Right ventricle myocardium superior (tissue), 1 donor: ENCODE results near the gene TENM4. TPM values are rescaled to one million over a fixed set of nuclear protein-coding genes. Genes with fewer than 3 reads are reported as not detected.
"Not testable (repeated sequence)": the region's sequence is repeated elsewhere in the genome, so short reads cannot be mapped to it uniquely, and the experiment has no call there.

Source experiments
- ATAC-seq: fragments of 200-7000 bp; cut with Tn5 transposase; one replicate; pipeline ENCODE4 v1.9.1; 2020; ENCODE audit warnings: mild to moderate bottlenecking; ENCODE audit not compliant: poor library complexity
- DNase-seq: peaks from one replicate; pipeline ENCODE4 v3.0.0-alpha.2; 2020
- intact Hi-C: fragments of 100-400 bp; cut with DNase I; formaldehyde crosslinking; loops from one replicate; pipeline ENCODE4 v1.11.2; 2022
- total RNA-seq: library from RNA; stranded (reverse); fragmentation: NEBNext Ultra II Directional; extraction: Animal tissue kit (Norgen Biotek cat#: 25700); gene quantifications from one replicate; pipeline ENCODE4 v1.2.1, GENCODE V29; 2021
- donor health status: DM: no; HTN: yes; CAD: no; lungs with severe emphysema.

Gene TENM4
- total RNA-seq, 1 donor from 2014 or later, result 0.81 TPM

DNA sequence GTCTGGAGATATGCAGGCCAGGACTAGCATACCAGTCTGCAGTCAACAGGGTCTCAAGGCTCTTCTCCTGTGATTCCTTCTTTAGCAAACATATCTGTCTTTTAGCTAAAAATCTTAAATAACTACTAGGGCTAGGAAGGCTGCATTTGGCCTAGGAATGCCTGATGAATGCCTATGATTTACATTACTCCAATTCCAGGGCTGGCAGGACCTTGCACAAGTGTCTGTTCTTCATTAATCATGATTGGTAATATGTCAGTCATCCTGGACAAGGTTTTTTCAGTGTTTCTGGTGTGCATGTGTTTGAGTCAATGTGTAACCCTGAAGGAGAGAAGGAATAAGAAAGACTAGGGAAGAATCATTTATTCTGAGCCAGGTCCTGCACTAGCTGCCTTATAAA is 585.7 kb downstream of the TENM4 start:
- DNase-seq, result no peak
- ATAC-seq, result no peak
- intact Hi-C loops, result no loop called here

GRCh38 chr11:78853521-78853920 is 587.3 kb downstream of the TENM4 start:
- intact Hi-C loops, result no loop called here
- DNase-seq (no peak), ATAC-seq (no peak)

DNA sequence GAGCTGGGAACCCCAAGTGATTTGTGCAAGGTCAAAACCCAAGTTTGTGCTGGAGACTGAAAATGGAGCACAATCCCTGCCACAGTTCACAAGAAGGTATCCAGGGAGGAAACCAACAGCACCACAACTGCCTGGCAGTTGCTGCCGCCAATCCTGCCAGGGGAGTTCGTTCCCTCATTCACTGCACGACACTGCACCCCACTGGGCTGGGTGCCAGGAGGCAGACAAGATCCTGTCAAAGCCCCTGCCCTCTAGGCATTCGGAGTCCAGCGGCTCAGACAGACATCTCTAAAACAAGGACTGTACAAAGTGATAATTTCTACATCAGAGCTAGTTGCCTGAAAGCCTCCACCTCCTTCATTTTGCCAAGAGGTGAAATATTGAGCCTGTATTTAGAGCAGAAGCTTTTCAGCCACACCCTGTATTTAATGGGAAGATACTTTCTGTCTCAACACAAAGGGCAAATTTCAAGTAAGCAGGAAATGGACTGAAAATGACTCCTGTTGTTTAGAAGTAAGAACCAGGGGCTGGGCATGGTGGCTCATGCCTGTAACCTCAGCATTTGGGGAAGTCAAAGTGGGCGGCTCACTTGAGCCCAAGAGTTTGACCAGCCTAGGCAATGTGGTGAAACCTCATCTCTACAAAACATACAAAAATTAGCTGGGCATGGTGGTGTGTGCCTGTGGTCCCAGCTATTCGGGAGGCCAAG is 588.8 kb downstream of the TENM4 start:
- no peak for ATAC-seq
- no peak for DNase-seq

DNA sequence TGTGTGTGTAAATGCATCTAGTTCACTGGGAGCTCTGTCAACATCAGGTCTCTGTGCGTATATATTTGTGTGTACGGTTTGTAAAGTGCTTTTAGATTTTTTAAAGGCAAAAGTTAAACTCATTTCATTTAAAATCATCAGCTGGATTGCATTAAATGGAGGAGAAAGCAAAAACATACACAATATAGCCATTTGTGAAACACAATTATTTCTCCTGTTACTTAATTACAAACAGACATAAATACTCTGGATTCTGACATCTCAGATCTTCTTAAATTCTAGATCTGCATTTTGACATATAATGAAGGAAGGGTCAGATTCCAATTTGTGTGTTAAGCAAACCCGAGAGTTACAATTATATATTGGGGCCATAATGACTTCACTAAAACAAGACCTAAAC is 590.8 kb downstream of the TENM4 start:
- intact Hi-C loops, result no loop called here
- no peak for ATAC-seq
- no peak for DNase-seq

More for the DNA sequence above, 588.8 kb downstream of the TENM4 start:
- intact Hi-C loops, result no loop called here

GRCh38 chr11:78846269-78846668 is 594.6 kb downstream of the TENM4 start:
- no peak for ATAC-seq
- intact Hi-C loops, result no loop called here
- no peak for DNase-seq

GRCh38 chr11:78845496-78845895 is 595.3 kb downstream of the TENM4 start:
- DNase-seq (no peak), ATAC-seq (no peak)
- intact Hi-C loops, result no loop called here

DNA sequence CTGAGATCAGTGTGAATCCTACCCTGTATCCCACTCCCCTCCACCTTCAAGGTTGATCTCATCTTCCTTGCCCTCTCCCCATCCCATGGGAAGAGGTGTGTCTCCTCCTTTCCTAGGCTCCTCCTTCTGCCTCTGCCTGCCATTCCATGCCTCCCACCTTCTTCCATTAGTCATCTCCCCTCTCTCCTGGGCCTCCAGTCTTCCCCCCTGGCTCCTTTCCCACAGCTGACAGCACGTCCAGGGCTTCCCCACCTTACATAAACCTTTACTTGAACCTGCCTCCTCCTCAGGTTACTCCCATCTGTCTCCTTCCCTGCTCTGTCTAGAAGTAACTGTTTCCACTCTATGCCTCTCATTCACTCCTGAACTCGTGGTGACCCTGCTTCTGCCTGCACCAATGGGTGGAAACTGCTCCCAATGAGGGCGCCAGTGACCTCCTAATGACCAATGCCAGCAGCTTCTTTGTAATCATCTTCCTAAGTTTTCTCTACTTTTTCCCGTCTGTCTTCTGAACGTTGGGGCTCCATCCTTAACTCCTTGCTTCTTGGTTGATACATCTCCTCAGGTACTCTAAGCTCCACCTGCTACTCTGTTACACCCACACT is 599.3 kb downstream of the TENM4 start:
- intact Hi-C loops, result no loop called here
- no peak for DNase-seq
- ATAC-seq, result no peak

DNA sequence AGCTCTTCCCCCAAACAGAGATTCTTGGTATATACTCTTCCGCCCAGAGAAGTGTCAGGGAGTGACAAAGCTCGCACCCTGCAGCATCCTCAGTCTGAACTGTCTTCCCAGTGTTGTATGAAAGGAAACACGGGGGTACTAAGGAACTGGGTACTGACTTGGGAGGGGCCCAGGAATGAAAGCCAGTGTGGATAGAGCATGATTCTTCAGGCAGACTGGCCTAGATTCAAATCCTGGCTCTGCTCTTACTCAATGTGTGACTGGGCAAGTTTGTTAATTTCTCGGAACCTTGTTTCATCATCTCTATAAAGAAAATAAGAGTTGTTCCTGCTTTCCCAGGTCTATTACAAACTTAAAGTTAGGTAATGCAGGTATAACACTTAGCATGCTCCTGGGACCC is 600.2 kb downstream of the TENM4 start:
- no peak for DNase-seq
- intact Hi-C loops, result no loop called here
- peak; percentile 81 for ATAC-seq

- intact Hi-C loops, result no loop called here
- ATAC-seq (peak; percentile 74), DNase-seq (no peak)
These were observed 600.6 kb downstream of the TENM4 start for GRCh38 chr11:78840200-78840599.

DNA sequence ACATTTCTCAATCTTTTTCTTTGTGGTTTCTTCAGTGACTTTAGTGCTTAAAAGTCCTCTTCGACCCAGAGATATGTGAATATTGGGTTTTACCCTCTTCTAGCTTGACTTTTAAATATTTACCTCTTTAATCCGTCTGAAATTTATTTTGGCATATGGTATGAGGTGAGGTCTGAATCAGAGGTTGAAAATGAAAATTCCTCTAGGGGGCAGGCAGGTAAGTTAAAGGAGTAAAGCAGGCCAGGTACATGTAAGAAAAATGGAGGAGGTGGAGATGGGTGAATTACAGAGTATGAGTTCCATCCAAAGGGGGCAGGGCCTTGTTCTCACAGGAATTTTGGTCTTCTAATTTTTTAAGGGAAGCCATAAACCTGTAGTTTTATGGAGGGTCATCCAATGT is 602.4 kb downstream of the TENM4 start:
- ATAC-seq, result no peak
- intact Hi-C loops, result no loop called here
- no peak for DNase-seq

DNA sequence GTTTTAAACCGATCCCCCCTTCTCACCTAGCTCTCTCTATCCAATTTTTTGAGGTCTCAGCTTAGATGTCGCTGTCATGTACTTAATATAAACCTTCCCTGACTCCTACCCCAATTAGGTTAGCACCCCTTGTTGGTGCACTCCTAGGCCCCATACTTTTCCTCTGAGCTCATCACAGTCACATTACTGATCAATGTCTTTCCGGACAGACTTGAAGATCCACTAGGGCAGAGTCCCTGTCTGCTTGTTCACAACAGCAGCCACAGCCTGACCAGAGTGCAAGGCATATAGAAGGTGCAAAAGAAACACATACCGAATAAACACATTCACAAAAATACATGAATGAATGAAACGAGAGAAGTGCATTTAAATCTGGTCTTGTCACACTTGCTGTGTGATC is 605.2 kb downstream of the TENM4 start:
- ATAC-seq, result no peak
- no peak for DNase-seq
- intact Hi-C loops, result no loop called here

DNA sequence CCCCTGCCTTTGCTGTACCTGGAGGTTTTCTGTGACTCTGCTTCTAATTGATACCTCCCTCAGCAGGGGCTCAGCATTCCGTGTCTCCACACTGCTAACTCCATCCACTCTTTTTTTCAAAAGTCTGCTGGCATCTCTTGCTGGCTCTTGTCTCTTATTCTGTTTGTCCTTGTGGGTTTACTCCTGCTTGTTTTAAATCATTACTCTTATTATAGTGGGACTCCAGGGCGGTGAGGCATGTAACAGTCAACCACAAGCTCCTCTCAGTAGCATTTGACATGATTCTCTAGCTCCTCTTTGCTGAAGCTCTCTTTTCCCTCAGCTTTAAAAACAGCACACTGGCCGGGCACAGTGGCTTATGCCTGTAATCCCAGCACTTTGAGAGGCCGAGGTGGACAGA is 605.9 kb downstream of the TENM4 start:
- intact Hi-C loops, result no loop called here
- DNase-seq (no peak), ATAC-seq (no peak)

DNA sequence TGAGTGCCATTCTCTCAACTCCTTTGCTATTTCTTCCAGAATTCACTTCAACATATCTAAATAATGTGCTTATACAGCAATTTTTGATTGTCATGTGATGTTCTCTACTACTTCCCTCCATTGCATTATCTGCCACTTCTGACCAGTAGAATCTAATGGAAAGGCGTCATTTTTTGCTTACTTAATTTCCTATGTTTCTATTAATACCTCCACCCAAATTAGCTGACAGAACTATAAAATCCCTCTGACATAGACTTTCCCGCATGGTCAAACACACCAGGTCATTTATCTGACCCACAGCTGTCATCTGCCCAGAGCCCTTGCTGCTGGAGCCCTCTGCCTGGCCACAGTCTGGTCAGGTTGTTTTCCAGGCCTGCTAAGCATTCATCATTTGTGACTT is 607.6 kb downstream of the TENM4 start:
- ATAC-seq, result peak; percentile 48
- intact Hi-C loops, result no loop called here
- DNase-seq, result no peak

DNA sequence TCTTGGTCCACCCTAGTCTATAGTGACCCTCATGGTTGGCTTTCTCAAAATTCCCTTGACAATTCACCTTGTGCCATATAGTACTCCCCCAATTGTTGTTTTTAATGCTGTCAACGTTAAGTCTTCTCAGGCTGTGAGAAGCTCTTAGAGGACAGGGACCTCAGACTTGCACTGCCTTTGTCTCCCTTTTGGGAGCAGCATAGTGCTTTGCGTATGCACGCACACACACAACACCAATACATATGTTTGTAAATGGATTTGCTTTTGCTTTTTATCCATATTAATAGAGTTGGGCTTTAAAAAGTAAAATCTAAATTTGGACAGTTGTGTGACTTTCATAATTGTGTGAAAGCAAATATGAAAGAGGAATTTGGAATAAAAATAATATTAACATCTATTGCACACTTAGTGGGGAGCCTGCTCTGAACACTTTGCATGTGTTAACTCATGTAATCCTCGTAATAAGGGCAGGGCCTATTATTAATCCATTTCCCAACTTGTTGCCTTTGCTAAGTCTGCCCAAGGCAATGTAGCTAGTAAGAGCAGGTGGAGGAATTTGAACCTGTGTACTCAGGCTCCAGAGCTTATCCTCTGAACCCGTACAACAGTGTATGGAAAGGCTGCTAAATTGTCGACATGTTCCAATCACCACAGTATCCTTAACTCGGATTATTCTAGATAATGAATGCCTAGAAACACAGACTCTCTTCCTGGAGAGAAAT is 608.4 kb downstream of the TENM4 start:
- intact Hi-C loops, result no loop called here
- DNase-seq (no peak), ATAC-seq (no peak)

- intact Hi-C loops, result no loop called here
- DNase-seq (no peak), ATAC-seq (no peak)
These were observed 609.3 kb downstream of the TENM4 start for GRCh38 chr11:78831571-78831970.

- intact Hi-C loops, result no loop called here
- ATAC-seq (no peak), DNase-seq (no peak)
These were observed 610.5 kb downstream of the TENM4 start for GRCh38 chr11:78830277-78830819.

DNA sequence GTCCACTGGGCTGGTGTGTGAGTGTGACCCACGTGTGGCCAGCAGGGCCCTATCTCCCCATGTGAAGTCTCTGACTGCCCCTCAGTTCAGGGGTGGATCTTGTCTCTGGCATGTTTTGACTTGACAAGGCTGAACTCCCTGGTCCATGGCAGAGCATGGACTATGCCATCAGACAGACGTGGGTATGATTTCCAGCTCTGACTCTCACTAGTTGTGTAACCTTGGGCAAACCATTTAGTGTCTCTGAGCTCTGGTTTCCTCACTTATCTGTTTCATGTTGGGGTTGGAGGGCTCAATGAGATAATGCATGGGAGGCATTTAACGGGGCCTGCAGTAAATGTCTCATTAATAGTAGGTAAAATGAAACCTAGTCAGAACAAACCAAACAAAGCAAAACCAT is 611.7 kb downstream of the TENM4 start:
- intact Hi-C loops, result no loop called here
- no peak for ATAC-seq
- no peak for DNase-seq

GRCh38 chr11:78828676-78829075 is 612.2 kb downstream of the TENM4 start:
- ATAC-seq, result peak; percentile 53
- DNase-seq, result no peak
- intact Hi-C loops, result no loop called here

DNA sequence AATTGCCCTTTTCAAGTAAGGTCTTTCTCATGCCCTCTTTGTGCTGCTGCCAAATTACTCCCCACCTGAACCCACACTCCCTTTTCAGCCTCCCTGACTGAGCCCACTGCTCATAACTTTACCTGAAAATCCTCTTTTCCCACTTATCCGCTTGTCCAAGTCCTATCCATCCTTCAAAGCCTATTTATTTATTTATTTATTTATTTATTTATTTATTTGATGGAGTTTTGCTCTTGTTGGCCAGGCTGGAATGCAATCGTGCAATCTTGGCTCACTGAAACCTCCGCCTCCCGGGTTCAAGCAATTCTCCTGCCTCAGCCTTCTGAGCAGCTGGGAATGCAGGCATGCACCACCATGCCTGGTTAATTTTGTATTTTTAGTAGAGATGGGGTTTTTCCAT is 613.5 kb downstream of the TENM4 start:
- DNase-seq, intact Hi-C loops, ATAC-seq: not testable (repeated sequence)

DNA sequence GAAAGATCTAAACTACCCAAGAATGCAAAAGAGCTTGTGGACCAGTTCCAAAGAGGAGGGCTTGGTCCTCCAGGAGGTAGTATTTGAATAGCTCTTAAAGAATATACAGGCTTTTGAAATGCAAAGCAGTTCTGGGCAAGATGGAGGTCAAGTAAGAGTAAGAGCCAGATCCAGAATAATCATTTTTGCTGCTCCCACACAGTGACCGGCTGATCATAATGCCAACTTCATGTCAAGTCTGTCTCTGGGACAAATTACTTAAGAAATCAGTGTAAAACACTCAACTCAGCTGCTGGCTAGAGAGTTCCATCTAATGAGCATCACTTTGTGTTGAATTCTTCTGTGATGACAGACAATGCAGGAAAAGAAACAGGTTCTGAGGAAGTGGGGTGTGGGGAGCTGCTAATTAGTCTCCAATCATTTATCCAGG is 615.2 kb downstream of the TENM4 start:
- no peak for ATAC-seq
- no peak for DNase-seq
- intact Hi-C loops, result no loop called here
